HEK293 (cell line): ENCODE results near the gene MACC1.

Experiments used
- BCL11A ChIP-seq: fragments of 450-650 bp; formaldehyde crosslinking; IDR thresholded peaks from 2 replicates; pipeline ENCODE4 v1.5.1; 2016; ENCODE audit warnings: low read depth, missing biosample characterization, missing genetic modification characterization
- GLIS1 ChIP-seq: fragments of 450-650 bp; formaldehyde crosslinking; IDR thresholded peaks from 2 replicates; pipeline ENCODE4 v1.5.1; 2016; ENCODE audit warnings: missing biosample characterization, missing genetic modification characterization
- SALL2 ChIP-seq: fragments of 450-650 bp; formaldehyde crosslinking; IDR thresholded peaks from 2 replicates; pipeline ENCODE4 v1.5.0; 2017; ENCODE audit warnings: missing biosample characterization, mild to moderate bottlenecking, missing genetic modification characterization, borderline replicate concordance
- ZNF37A ChIP-seq: fragments of 450-650 bp; IDR thresholded peaks from 2 replicates; pipeline ENCODE4 v1.5.1; 2018; ENCODE audit warnings: missing biosample characterization, missing genetic modification characterization
- TF ChIP-seq, protein P1 (sequence below): fragments of 450-650 bp; formaldehyde crosslinking; IDR thresholded peaks from 2 replicates; pipeline ENCODE4 v1.5.1; 2016; ENCODE audit warnings: missing biosample characterization, missing genetic modification characterization

- TF ChIP-seq, protein P1, sequence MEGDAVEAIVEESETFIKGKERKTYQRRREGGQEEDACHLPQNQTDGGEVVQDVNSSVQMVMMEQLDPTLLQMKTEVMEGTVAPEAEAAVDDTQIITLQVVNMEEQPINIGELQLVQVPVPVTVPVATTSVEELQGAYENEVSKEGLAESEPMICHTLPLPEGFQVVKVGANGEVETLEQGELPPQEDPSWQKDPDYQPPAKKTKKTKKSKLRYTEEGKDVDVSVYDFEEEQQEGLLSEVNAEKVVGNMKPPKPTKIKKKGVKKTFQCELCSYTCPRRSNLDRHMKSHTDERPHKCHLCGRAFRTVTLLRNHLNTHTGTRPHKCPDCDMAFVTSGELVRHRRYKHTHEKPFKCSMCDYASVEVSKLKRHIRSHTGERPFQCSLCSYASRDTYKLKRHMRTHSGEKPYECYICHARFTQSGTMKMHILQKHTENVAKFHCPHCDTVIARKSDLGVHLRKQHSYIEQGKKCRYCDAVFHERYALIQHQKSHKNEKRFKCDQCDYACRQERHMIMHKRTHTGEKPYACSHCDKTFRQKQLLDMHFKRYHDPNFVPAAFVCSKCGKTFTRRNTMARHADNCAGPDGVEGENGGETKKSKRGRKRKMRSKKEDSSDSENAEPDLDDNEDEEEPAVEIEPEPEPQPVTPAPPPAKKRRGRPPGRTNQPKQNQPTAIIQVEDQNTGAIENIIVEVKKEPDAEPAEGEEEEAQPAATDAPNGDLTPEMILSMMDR (tag by site-specific recombination), result no peak
- no peak for TF ChIP-seq GLIS1 (tag by site-specific recombination)
- no peak for TF ChIP-seq BCL11A (tag by site-specific recombination)
- no peak for TF ChIP-seq SALL2 (tag by site-specific recombination)
- TF ChIP-seq ZNF37A (tag by site-specific recombination), result no peak
Observed at GRCh38 chr7:20203316-20203715, 13.9 kb downstream of the MACC1 start.
